Progenitor cell of endocrine pancreas (in vitro differentiated cells): ENCODE results near the gene CCDC136. TPM values are rescaled to one million over a fixed set of nuclear protein-coding genes. Genes with fewer than 3 reads are reported as not detected.

Experiments
- DNase-seq: peaks from one replicate; pipeline ENCODE4 v3.0.0; 2021; ENCODE audit warnings: low spot score; ENCODE audit not compliant: unreplicated experiment
- H3K27ac Mint-ChIP-seq: 2 replicates; pipeline ENCODE4 v1.8.0; 2021; ENCODE audit warnings: mild to moderate bottlenecking, moderate library complexity, mixed read lengths
- H3K27me3 Mint-ChIP-seq: 2 replicates; pipeline ENCODE4 v1.8.0; 2021; ENCODE audit warnings: mixed read lengths
- H3K36me3 Mint-ChIP-seq: 2 replicates; pipeline ENCODE4 v1.8.0; 2022; ENCODE audit warnings: mixed read lengths; ENCODE audit not compliant: insufficient read depth
- H3K4me1 Mint-ChIP-seq: 2 replicates; pipeline ENCODE4 v1.8.0; 2021; ENCODE audit warnings: low read depth, mixed read lengths
- H3K4me3 Mint-ChIP-seq: 2 replicates; pipeline ENCODE4 v1.8.0; 2021; ENCODE audit warnings: low read depth, mild to moderate bottlenecking, moderate library complexity, mixed read lengths
- H3K9me3 Mint-ChIP-seq: 2 replicates; pipeline ENCODE4 v1.8.0; 2021; ENCODE audit warnings: low read depth, mixed read lengths
- total RNA-seq: library from RNA; stranded (reverse); gene quantifications from 2 replicates; pipeline ENCODE4 v1.2.1, GENCODE V29; 2021
- TF ChIP-seq, protein P1 (sequence below): fragments of 200-600 bp; sonication (generic); IDR thresholded peaks from one replicate; pipeline ENCODE4 v1.5.0; 2021; ENCODE audit warnings: antibody characterized with exemption, mild to moderate bottlenecking; ENCODE audit not compliant: unreplicated experiment

CCDC136 gene
- total RNA-seq, 1 donor from 2014 or later, result 74.2 TPM

- H3K9me3 Mint-ChIP-seq, result no peaks in the 10 kb centered on the region
- H3K36me3 Mint-ChIP-seq, result peaks cover 20% of the 10 kb centered on the region
- TF ChIP-seq, protein P1, sequence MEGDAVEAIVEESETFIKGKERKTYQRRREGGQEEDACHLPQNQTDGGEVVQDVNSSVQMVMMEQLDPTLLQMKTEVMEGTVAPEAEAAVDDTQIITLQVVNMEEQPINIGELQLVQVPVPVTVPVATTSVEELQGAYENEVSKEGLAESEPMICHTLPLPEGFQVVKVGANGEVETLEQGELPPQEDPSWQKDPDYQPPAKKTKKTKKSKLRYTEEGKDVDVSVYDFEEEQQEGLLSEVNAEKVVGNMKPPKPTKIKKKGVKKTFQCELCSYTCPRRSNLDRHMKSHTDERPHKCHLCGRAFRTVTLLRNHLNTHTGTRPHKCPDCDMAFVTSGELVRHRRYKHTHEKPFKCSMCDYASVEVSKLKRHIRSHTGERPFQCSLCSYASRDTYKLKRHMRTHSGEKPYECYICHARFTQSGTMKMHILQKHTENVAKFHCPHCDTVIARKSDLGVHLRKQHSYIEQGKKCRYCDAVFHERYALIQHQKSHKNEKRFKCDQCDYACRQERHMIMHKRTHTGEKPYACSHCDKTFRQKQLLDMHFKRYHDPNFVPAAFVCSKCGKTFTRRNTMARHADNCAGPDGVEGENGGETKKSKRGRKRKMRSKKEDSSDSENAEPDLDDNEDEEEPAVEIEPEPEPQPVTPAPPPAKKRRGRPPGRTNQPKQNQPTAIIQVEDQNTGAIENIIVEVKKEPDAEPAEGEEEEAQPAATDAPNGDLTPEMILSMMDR, result no peak
- peaks cover 21% of the 10 kb centered on the region for H3K4me1 Mint-ChIP-seq
- DNase-seq, result no peak
- H3K27ac Mint-ChIP-seq, result no peak overlapping the region
- H3K4me3 Mint-ChIP-seq, result no peak overlapping the region
- H3K27me3 Mint-ChIP-seq, result peaks cover 45% of the 10 kb centered on the region
Measured at GRCh38 chr7:128867241-128867640, 75.5 kb downstream of the CCDC136 start.

DNA sequence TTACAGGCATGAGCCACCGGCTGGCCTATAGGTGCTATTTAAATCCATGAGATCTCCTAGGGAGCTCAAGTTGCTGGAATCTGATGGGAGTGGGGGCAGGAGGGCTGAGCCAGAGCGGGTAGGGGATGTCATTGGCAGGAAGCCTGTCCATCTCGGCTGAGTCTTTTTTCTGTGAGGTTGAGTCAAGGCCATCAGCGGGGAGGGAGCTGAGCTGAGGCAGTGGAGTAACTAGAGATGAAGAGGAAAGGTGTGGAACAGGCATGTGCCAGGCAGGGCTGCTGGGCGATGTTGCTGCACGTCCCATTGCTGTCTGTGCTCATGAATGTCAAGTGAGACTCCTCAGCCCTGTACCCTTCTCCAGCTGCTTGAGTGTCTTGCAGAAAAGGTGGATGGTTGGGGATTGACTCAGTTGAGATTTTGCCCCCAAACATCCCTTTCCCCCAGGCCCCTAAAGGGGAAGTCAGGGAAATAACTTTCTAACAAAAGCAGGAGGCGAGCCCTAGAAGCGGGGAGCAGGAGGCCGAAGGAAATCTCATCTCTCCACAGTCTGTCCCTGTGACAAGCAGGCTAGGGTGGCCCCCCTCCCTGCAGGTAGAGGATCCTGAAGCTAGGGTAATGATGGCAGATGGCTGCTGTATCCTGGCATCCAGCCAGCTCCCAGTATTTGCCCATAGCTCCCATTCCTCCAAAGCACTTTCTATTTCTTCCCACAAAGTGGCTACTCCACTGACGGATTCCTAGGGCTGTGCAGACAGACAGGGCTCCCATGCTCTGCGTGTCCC lies 76.3 kb downstream of the CCDC136 start:
- TF ChIP-seq, protein P1, result no peak
- no peaks in the 10 kb centered on the region for H3K9me3 Mint-ChIP-seq
- peaks cover 20% of the 10 kb centered on the region for H3K36me3 Mint-ChIP-seq
- H3K4me3 Mint-ChIP-seq, result peak overlapping the region; percentile 50
- no peak overlapping the region for H3K27ac Mint-ChIP-seq
- peaks cover 19% of the 10 kb centered on the region for H3K4me1 Mint-ChIP-seq
- no peak for DNase-seq
- H3K27me3 Mint-ChIP-seq, result peaks cover 46% of the 10 kb centered on the region

DNA sequence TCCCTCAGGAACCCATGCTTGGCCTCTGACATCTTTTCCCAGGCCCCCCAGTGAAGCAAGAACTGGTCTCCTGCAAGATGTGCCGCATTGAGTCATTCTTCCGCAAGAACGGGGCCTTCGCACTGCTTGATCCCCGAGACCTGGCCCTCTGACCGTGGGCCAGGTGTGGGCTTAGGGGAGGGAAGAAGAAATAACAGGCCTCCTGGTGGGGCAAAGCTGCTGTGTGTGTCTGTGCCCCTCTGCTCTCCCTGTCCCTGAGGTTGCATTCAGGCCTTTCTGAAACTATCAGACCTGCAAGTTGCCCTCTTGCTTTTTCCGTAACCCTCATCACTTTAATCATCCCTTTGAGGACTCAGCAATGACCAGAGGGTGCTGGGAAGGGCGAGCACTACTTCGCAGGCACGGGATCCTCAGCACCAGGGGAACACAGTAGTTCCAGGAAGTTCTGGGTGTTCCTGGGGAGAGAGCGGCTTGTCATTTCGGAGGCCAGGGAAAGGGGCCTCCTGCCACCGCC lies 76.9 kb downstream of the CCDC136 start:
- H3K36me3 Mint-ChIP-seq, result peaks cover 20% of the 10 kb centered on the region

GRCh38 chr7:128869138-128869943 lies 77.6 kb downstream of the CCDC136 start:
- H3K9me3 Mint-ChIP-seq, result no peaks in the 10 kb centered on the region
- H3K27me3 Mint-ChIP-seq, result peaks cover 47% of the 10 kb centered on the region

More for the DNA sequence above, 76.9 kb downstream of the CCDC136 start:
- Mint-ChIP-seq H3K27me3 (peaks cover 47% of the 10 kb centered on the region), H3K4me3 (peak overlapping the region; percentile 61), H3K27ac (no peak overlapping the region), H3K9me3 (no peaks in the 10 kb centered on the region), H3K4me1 (peaks cover 18% of the 10 kb centered on the region)
- DNase-seq, result no peak
- TF ChIP-seq, protein P1, result no peak

GRCh38 chr7:128869944-128870285 lies 78.1 kb downstream of the CCDC136 start:
- Mint-ChIP-seq H3K9me3 (no peaks in the 10 kb centered on the region), H3K4me1 (peaks cover 14% of the 10 kb centered on the region), H3K36me3 (peaks cover 19% of the 10 kb centered on the region), H3K27me3 (peaks cover 47% of the 10 kb centered on the region), H3K4me3 (peak overlapping the region; percentile 69), H3K27ac (peak overlapping the region; percentile 33)
- TF ChIP-seq, protein P1, result no peak
- no peak for DNase-seq

More at GRCh38 chr7:128869138-128869943, 77.6 kb downstream of the CCDC136 start:
- peak overlapping the region; percentile 61 for H3K4me3 Mint-ChIP-seq
- no peak overlapping the region for H3K27ac Mint-ChIP-seq
- TF ChIP-seq, protein P1, result no peak
- DNase-seq, result peak; percentile 48
- H3K36me3 Mint-ChIP-seq, result peaks cover 19% of the 10 kb centered on the region
- H3K4me1 Mint-ChIP-seq, result peaks cover 14% of the 10 kb centered on the region
